MG63 (cell line): ENCODE data around the gene CFAP54. TPM values are rescaled to one million over a fixed set of nuclear protein-coding genes. Genes with fewer than 3 reads are reported as not detected.

ENCODE experiments used
- DNase-seq: peaks from one replicate; pipeline ENCODE4 v3.0.0-alpha.2; 2020
- H3K27me3 ChIP-seq: fragments of 250-450 bp; sonication (Bioruptor Pico); 2 replicates; pipeline ENCODE4 v1.5.1; 2020; ENCODE audit warnings: mild to moderate bottlenecking, moderate library complexity
- H3K36me3 ChIP-seq: fragments of 250-450 bp; sonication (Bioruptor Pico); 2 replicates; pipeline ENCODE4 v1.5.1; 2020; ENCODE audit warnings: mild to moderate bottlenecking, moderate library complexity
- H3K4me3 ChIP-seq: fragments of 250-450 bp; sonication (Bioruptor Pico); 2 replicates; pipeline ENCODE4 v1.5.1; 2020; ENCODE audit warnings: mild to moderate bottlenecking, moderate library complexity
- H3K9me3 ChIP-seq: fragments of 250-450 bp; sonication (Bioruptor Pico); 2 replicates; pipeline ENCODE4 v1.5.1; 2020; ENCODE audit warnings: mild to moderate bottlenecking, moderate library complexity
- total RNA-seq: library from RNA; depleted of rRNA; stranded (reverse); fragments of >200 nt; shearing (Covaris generic); gene quantifications from 2 replicates; pipeline ENCODE4 v1.2.3, GENCODE V29; 2014; ENCODE audit warnings: low replicate concordance; rRNA removed

Gene CFAP54
- total RNA-seq, 1 experiment from 2014 or later = not detected

GRCh38 chr12:96902076-96902475 lies 412.7 kb downstream of the CFAP54 start:
- no peak overlapping the region for H3K4me3 ChIP-seq
- no peak for DNase-seq
- no peaks in the 10 kb centered on the region for H3K9me3 ChIP-seq
- no peaks in the 10 kb centered on the region for H3K27me3 ChIP-seq
- H3K36me3 ChIP-seq = no peaks in the 10 kb centered on the region

- Histone ChIP-seq H3K27me3 (no peaks in the 10 kb centered on the region), H3K9me3 (no peaks in the 10 kb centered on the region), H3K4me3 (peak overlapping the region; percentile 85), H3K36me3 (peaks cover 14% of the 10 kb centered on the region; the same call in 1 of the 2 replicates)
- DNase-seq = no peak
Measured at GRCh38 chr12:96906498-96906848, 417.1 kb downstream of the CFAP54 start.

- no peaks in the 10 kb centered on the region for H3K9me3 ChIP-seq
- peak within 1 kb of the TSS; percentile 85 for H3K4me3 ChIP-seq
- peak; percentile 93 for DNase-seq
- peaks cover 15% of the 10 kb centered on the region; the same call in 1 of the 2 replicates for H3K36me3 ChIP-seq
- no peaks in the 10 kb centered on the region for H3K27me3 ChIP-seq
Measured at GRCh38 chr12:96906849-96907670, 417.7 kb downstream of the CFAP54 start, which contains the start of gene NEDD1. Gene NEDD1, plus strand, starts transcription at chr12:96907257. Its CDS starts 2,503 bp downstream, at chr12:96909760.

- H3K4me3 ChIP-seq = peak overlapping the region; percentile 85
- H3K36me3 ChIP-seq = peaks cover 19% of the 10 kb centered on the region
- H3K27me3 ChIP-seq = no peaks in the 10 kb centered on the region
- DNase-seq = peak; percentile 18
- H3K9me3 ChIP-seq = no peaks in the 10 kb centered on the region
Measured at GRCh38 chr12:96907671-96908422, 418.5 kb downstream of the CFAP54 start.

- Histone ChIP-seq H3K9me3 (no peaks in the 10 kb centered on the region), H3K4me3 (peak overlapping the region; percentile 85), H3K36me3 (peaks cover 23% of the 10 kb centered on the region), H3K27me3 (no peaks in the 10 kb centered on the region)
- no peak for DNase-seq
Measured at GRCh38 chr12:96908423-96908675, 419.0 kb downstream of the CFAP54 start.

GRCh38 chr12:96912261-96912660 lies 422.9 kb downstream of the CFAP54 start:
- Histone ChIP-seq H3K9me3 (no peaks in the 10 kb centered on the region), H3K4me3 (no peak overlapping the region), H3K36me3 (peaks cover 38% of the 10 kb centered on the region), H3K27me3 (no peaks in the 10 kb centered on the region)
- DNase-seq = no peak

GRCh38 chr12:96912943-96913342 lies 423.6 kb downstream of the CFAP54 start:
- DNase-seq = no peak
- Histone ChIP-seq H3K36me3 (peaks cover 38% of the 10 kb centered on the region), H3K9me3 (no peaks in the 10 kb centered on the region), H3K4me3 (no peak overlapping the region), H3K27me3 (no peaks in the 10 kb centered on the region)

- Histone ChIP-seq H3K4me3 (no peak overlapping the region), H3K36me3 (peaks cover 51% of the 10 kb centered on the region), H3K27me3 (no peaks in the 10 kb centered on the region), H3K9me3 (peaks cover 4% of the 10 kb centered on the region; the same call in 1 of the 2 replicates)
- DNase-seq = no peak
Measured at GRCh38 chr12:96919510-96920210, 430.3 kb downstream of the CFAP54 start.

Other genes with a start within 250 kb of the CFAP54 start
- gene CDK17, start 89.1 kb upstream of the CFAP54 start, total RNA-seq = 18.4 and 57.2 TPM in 2 replicates